Measurements from ENCODE around the gene SLC6A15. TPM values are rescaled to one million over a fixed set of nuclear protein-coding genes. Genes with fewer than 3 reads are reported as not detected.

SLC6A15 gene
- total and polyA plus RNA-seq, 9 of the 15 experiments (the other 6 are each of a cell fraction or from before 2014, with no cell fraction given) = not detected

DNA sequence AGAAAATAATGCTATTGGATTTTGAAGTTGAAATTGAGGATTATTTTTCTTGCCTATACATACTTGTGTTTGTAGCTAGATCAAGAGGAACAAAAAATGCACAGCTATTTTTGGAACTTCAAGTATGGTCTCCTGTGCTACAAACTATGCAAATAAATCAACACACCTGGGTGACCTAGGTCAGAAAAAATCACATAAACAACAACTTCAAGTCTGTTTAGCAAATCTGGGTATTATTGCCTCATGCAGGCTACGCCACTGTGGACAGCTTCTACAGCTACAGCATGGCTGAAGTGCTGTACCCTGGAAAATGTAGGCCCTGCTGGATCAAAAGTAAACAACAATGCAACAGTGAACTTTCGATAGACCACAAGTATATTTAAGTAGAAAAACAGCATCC is 87.5 kb downstream of the SLC6A15 start:
- Histone ChIP-seq H3K4me1 (replicated peaks in 1 of 2; ENCODE audit: control insufficient read depth in 2 of 2, insufficient read depth in 2 of 2, low read length in 2 of 2) (no peaks in the 10 kb centered on the region), H2AFZ (ENCODE audit: low read depth, low read length) (no peak overlapping the region), H4K20me1 (replicated peaks; ENCODE audit: control insufficient read depth, insufficient read depth, low read length) (no peaks in the 10 kb centered on the region), H3K27ac (ENCODE audit: extremely low read depth, low read depth, low read length) (no peak overlapping the region), H3K9me1 (ENCODE audit: control insufficient read depth, insufficient read depth, low read length) (no peaks in the 10 kb centered on the region), H3K9me3 (replicated peaks; ENCODE audit: control insufficient read depth, insufficient read depth, low read depth, low read length) (no peaks in the 10 kb centered on the region), H3K4me3 (no peak overlapping the region), H3K36me3 (ENCODE audit: control insufficient read depth, insufficient read depth, low read length) (no peaks in the 10 kb centered on the region), H3K9ac (ENCODE audit: insufficient read depth in 1 of 2, low read depth in 2 of 2, low read length in 2 of 2) (no peak overlapping the region), H3K27me3 (ENCODE audit: control insufficient read depth in 2 of 2, insufficient read depth in 2 of 2, low read length in 2 of 2) (no peaks in the 10 kb centered on the region), H3K79me2 (ENCODE audit: control insufficient read depth, insufficient read depth, low read length) (no peaks in the 10 kb centered on the region), H3K4me2 (ENCODE audit: insufficient read depth, low read length) (no peak overlapping the region)
- FAIRE-seq = no peak
- POLR2A ChIA-PET = no interaction called here
- intact Hi-C loops (cut with micrococcal nuclease) (no loop called here), in situ Hi-C loops (cut with MboI) (no loop called here)
- ATAC-seq = no peak
- WGBS (ENCODE audit: insufficient coverage, low coverage, missing lambda C conversion rate) = 0% methylated on average over 2 of the region's 2 CpGs
- CTCF ChIA-PET (ENCODE audit: low intra/inter-chr PET ratio) = no interaction called here
- BruUV-seq (replicated peaks) = no TSS peak
- no peak for DNase-seq (ENCODE audit: extremely low read depth in 1 of 4, low spot score in 3 of 4)
- TF ChIP-seq PTBP1 (IDR thresholded peaks at IDR 0.05; ENCODE audit: low read depth, low read length) (no peak), SRSF7 (optimal IDR thresholded peaks at IDR 0.05; ENCODE audit: low read depth, low read length) (no peak), SIX5 (IDR thresholded peaks at IDR 0.05; ENCODE audit: borderline replicate concordance in 1 of 2, insufficient read depth in 1 of 2, low read depth in 1 of 2, low read length in 2 of 2) (no peak), PRMT5 (CRISPR knock-in tag; IDR thresholded peaks at IDR 0.05) (no peak), POU5F1 (IDR thresholded peaks at IDR 0.05; ENCODE audit: borderline replicate concordance, low read depth, low read length, partially characterized antibody) (no peak), SPI1 (IDR thresholded peaks at IDR 0.05; ENCODE audit: borderline replicate concordance, low read depth, low read length) (no peak), CBFA2T2 (conservative IDR thresholded peaks at IDR 0.05) (no peak), ZNF174 (CRISPR knock-in tag; IDR thresholded peaks at IDR 0.05) (no peak), ZFP30 (CRISPR knock-in tag; IDR thresholded peaks at IDR 0.05; ENCODE audit: borderline replicate concordance) (no peak), TAF1 (IDR thresholded peaks at IDR 0.05; ENCODE audit: control insufficient read depth, extremely low read depth, insufficient read depth, low read length, severe bottlenecking) (no peak), ATF1 (CRISPR knock-in tag; IDR thresholded peaks at IDR 0.05) (no peak), ATF1 (tag; IDR thresholded peaks at IDR 0.05) (no peak), TCFL5 (CRISPR knock-in tag; conservative IDR thresholded peaks at IDR 0.05) (no peak)
- TF ChIP-seq, protein P1, sequence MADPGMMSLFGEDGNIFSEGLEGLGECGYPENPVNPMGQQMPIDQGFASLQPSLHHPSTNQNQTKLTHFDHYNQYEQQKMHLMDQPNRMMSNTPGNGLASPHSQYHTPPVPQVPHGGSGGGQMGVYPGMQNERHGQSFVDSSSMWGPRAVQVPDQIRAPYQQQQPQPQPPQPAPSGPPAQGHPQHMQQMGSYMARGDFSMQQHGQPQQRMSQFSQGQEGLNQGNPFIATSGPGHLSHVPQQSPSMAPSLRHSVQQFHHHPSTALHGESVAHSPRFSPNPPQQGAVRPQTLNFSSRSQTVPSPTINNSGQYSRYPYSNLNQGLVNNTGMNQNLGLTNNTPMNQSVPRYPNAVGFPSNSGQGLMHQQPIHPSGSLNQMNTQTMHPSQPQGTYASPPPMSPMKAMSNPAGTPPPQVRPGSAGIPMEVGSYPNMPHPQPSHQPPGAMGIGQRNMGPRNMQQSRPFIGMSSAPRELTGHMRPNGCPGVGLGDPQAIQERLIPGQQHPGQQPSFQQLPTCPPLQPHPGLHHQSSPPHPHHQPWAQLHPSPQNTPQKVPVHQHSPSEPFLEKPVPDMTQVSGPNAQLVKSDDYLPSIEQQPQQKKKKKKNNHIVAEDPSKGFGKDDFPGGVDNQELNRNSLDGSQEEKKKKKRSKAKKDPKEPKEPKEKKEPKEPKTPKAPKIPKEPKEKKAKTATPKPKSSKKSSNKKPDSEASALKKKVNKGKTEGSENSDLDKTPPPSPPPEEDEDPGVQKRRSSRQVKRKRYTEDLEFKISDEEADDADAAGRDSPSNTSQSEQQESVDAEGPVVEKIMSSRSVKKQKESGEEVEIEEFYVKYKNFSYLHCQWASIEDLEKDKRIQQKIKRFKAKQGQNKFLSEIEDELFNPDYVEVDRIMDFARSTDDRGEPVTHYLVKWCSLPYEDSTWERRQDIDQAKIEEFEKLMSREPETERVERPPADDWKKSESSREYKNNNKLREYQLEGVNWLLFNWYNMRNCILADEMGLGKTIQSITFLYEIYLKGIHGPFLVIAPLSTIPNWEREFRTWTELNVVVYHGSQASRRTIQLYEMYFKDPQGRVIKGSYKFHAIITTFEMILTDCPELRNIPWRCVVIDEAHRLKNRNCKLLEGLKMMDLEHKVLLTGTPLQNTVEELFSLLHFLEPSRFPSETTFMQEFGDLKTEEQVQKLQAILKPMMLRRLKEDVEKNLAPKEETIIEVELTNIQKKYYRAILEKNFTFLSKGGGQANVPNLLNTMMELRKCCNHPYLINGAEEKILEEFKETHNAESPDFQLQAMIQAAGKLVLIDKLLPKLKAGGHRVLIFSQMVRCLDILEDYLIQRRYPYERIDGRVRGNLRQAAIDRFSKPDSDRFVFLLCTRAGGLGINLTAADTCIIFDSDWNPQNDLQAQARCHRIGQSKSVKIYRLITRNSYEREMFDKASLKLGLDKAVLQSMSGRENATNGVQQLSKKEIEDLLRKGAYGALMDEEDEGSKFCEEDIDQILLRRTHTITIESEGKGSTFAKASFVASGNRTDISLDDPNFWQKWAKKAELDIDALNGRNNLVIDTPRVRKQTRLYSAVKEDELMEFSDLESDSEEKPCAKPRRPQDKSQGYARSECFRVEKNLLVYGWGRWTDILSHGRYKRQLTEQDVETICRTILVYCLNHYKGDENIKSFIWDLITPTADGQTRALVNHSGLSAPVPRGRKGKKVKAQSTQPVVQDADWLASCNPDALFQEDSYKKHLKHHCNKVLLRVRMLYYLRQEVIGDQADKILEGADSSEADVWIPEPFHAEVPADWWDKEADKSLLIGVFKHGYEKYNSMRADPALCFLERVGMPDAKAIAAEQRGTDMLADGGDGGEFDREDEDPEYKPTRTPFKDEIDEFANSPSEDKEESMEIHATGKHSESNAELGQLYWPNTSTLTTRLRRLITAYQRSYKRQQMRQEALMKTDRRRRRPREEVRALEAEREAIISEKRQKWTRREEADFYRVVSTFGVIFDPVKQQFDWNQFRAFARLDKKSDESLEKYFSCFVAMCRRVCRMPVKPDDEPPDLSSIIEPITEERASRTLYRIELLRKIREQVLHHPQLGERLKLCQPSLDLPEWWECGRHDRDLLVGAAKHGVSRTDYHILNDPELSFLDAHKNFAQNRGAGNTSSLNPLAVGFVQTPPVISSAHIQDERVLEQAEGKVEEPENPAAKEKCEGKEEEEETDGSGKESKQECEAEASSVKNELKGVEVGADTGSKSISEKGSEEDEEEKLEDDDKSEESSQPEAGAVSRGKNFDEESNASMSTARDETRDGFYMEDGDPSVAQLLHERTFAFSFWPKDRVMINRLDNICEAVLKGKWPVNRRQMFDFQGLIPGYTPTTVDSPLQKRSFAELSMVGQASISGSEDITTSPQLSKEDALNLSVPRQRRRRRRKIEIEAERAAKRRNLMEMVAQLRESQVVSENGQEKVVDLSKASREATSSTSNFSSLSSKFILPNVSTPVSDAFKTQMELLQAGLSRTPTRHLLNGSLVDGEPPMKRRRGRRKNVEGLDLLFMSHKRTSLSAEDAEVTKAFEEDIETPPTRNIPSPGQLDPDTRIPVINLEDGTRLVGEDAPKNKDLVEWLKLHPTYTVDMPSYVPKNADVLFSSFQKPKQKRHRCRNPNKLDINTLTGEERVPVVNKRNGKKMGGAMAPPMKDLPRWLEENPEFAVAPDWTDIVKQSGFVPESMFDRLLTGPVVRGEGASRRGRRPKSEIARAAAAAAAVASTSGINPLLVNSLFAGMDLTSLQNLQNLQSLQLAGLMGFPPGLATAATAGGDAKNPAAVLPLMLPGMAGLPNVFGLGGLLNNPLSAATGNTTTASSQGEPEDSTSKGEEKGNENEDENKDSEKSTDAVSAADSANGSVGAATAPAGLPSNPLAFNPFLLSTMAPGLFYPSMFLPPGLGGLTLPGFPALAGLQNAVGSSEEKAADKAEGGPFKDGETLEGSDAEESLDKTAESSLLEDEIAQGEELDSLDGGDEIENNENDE (IDR thresholded peaks at IDR 0.05; ENCODE audit: low read depth, low read length) = no peak

Data from K562 (cell line).